SU-DHL-6 (cell line): ENCODE measurements around the gene UBAC1.

ENCODE experiments used
- CTCF ChIP-seq: fragments of 200-600 bp; sonication (generic); IDR thresholded peaks from one replicate; pipeline ENCODE4 v1.5.1; 2017; ENCODE audit warnings: antibody characterized with exemption, mild to moderate bottlenecking, low read length, moderate library complexity; ENCODE audit not compliant: insufficient read depth, poor library complexity, severe bottlenecking
- EZH2phosphoT487 ChIP-seq: fragments of 200-600 bp; sonication (generic), shearing (Covaris generic); conservative IDR thresholded peaks from 2 replicates; pipeline ENCODE4 v1.6.1; 2018; ENCODE audit warnings: mild to moderate bottlenecking, antibody characterized with exemption, low read length, moderate library complexity, mixed read lengths

GRCh38 chr9:135998410-135999071, 37.4 kb upstream of the UBAC1 start:
- TF ChIP-seq CTCF (no peak), EZH2phosphoT487 (no peak)
